Lung (tissue), 12 donors: ENCODE results near the gene LRP1B. TPM values are rescaled to one million over a fixed set of nuclear protein-coding genes. Genes with fewer than 3 reads are reported as not detected.

Source experiments
- ATAC-seq: fragments of 200-7000 bp; cut with Tn5 transposase; one replicate; pipeline ENCODE4 v1.9.1; 2020; ENCODE audit warnings: moderate number of reproducible peaks; ENCODE audit not compliant: insufficient read depth, low FRiP score
- DNase-seq, 3 donors: peaks; one replicate each; pipeline ENCODE4 v3.0.0-alpha.2; 2013 to 2017
- H3K27ac ChIP-seq, 2 donors: one replicate each; pipeline ENCODE4 v1.5.1; 2013; ENCODE audit warnings: mild to moderate bottlenecking in 2 of 2, moderate library complexity in 2 of 2, control low read depth in 1 of 2, inconsistent platforms in 1 of 2, low read depth in 1 of 2, low read length in 1 of 2
- H3K27me3 ChIP-seq, 3 donors: one replicate each; pipeline ENCODE4 v1.5.1; 2013; ENCODE audit warnings: low read length in 2 of 3; ENCODE audit not compliant: control insufficient read depth in 3 of 3, insufficient read depth in 3 of 3
- H3K36me3 ChIP-seq, 4 donors: one replicate each; pipeline ENCODE4 v1.5.1; 2013; ENCODE audit warnings: low read length in 4 of 4, mild to moderate bottlenecking in 1 of 4, moderate library complexity in 1 of 4; ENCODE audit not compliant: control insufficient read depth in 4 of 4, insufficient read depth in 4 of 4
- H3K4me1 ChIP-seq, 5 donors: one replicate each; pipeline ENCODE4 v1.5.1; 2013; ENCODE audit warnings: low read length in 5 of 5, mild to moderate bottlenecking in 2 of 5, moderate library complexity in 1 of 5; ENCODE audit not compliant: control insufficient read depth in 5 of 5, insufficient read depth in 5 of 5
- H3K4me3 ChIP-seq: one replicate; pipeline ENCODE4 v1.5.1; 2013; ENCODE audit warnings: mild to moderate bottlenecking, control low read depth, moderate library complexity
- H3K9ac ChIP-seq, 2 donors: one replicate each; pipeline ENCODE4 v1.5.1; 2013; ENCODE audit warnings: low read length in 2 of 2, control low read depth in 1 of 2; ENCODE audit not compliant: insufficient read depth in 1 of 2
- H3K9me3 ChIP-seq, 4 donors: one replicate each; pipeline ENCODE4 v1.5.1; 2013; ENCODE audit warnings: low read length in 3 of 4, mild to moderate bottlenecking in 1 of 4, moderate library complexity in 1 of 4; ENCODE audit not compliant: control insufficient read depth in 4 of 4, insufficient read depth in 3 of 4
- CTCF ChIP-seq: IDR thresholded peaks from 2 replicates; pipeline ENCODE4 v1.5.1; 2012; ENCODE audit warnings: mild to moderate bottlenecking; ENCODE audit errors: control extremely low read depth, extremely low read depth
- WGBS, 2 donors: extraction: QIAGEN DNeasy Blood & Tissue Kit; methylation state at CpG; one replicate each; pipeline ENCODE4 v1.1.7; 2013; 5-methylcytosine and 5-hydroxymethylcytosine counted together
- polyA plus RNA-seq, 2 donors: library from polyadenylated mRNA; stranded (reverse); fragments of 200-250 nt; gene quantifications; one replicate each; pipeline ENCODE4 v1.2.1, GENCODE V29; 2013
- total RNA-seq, 2 donors: library from RNA; depleted of rRNA in 1 of 2; stranded (reverse); fragments of >200 nt in 1 of 2; gene quantifications; one replicate each; pipeline ENCODE4 v1.2.1, GENCODE V29; 2014 to 2021
- donor health status: control.
- donor health status: control.
- donor health status: Bipolar disorder and iron deficiency.
- donor health status: healthy.
- donor health status: DM: yes; HTN: yes; CAD: no.

LRP1B gene
- total and polyA plus RNA-seq, 4 donors = 0.01 to 6.5 (median 0.16) TPM

GRCh38 chr2:140855471-140855870 is 1275.3 kb downstream of the LRP1B start:
- 78 to 84% methylated on average over 2 of the region's 2 CpGs for WGBS, 2 donors
- DNase-seq = no peak

GRCh38 chr2:140851258-140851981 is 1279.4 kb downstream of the LRP1B start:
- no peak for ATAC-seq
- DNase-seq = no peak
- no peak overlapping the region for H3K27ac ChIP-seq
- no peaks in the 10 kb centered on the region for H3K36me3 ChIP-seq
- H3K9me3 ChIP-seq = no peaks in the 10 kb centered on the region
- TF ChIP-seq CTCF = no peak
- H3K4me3 ChIP-seq = no peak overlapping the region
- 65 to 79% methylated on average over 4 of the region's 4 CpGs for WGBS, 2 donors
- H3K9ac ChIP-seq = no peak overlapping the region
- H3K4me1 ChIP-seq = no peaks in the 10 kb centered on the region
- no peaks in the 10 kb centered on the region for H3K27me3 ChIP-seq

More at GRCh38 chr2:140855471-140855870, 1275.3 kb downstream of the LRP1B start:
- Histone ChIP-seq H3K27me3 (no peaks in the 10 kb centered on the region), H3K27ac (no peak overlapping the region), H3K9ac (no peak overlapping the region), H3K36me3 (no peaks in the 10 kb centered on the region), H3K4me3 (no peak overlapping the region), H3K9me3 (no peaks in the 10 kb centered on the region), H3K4me1 (no peaks in the 10 kb centered on the region)
- no peak for TF ChIP-seq CTCF
- ATAC-seq = no peak

- no peaks in the 10 kb centered on the region for H3K9me3 ChIP-seq
- H3K4me1 ChIP-seq = no peaks in the 10 kb centered on the region
- DNase-seq (no peak), ATAC-seq (no peak)
- no peak overlapping the region for H3K27ac ChIP-seq
- no peak for TF ChIP-seq CTCF
- H3K4me3 ChIP-seq = no peak overlapping the region
- no peak overlapping the region for H3K9ac ChIP-seq
- 91 to 94% methylated on average over 1 of the region's 1 CpG for WGBS, 2 donors
- no peaks in the 10 kb centered on the region for H3K36me3 ChIP-seq
- H3K27me3 ChIP-seq = no peaks in the 10 kb centered on the region
Observed at GRCh38 chr2:140843186-140843585, 1287.6 kb downstream of the LRP1B start.

- Histone ChIP-seq H3K27ac (no peak overlapping the region), H3K4me1 (no peaks in the 10 kb centered on the region), H3K4me3 (no peak overlapping the region), H3K36me3 (no peaks in the 10 kb centered on the region), H3K27me3 (no peaks in the 10 kb centered on the region), H3K9me3 (no peaks in the 10 kb centered on the region), H3K9ac (no peak overlapping the region)
- WGBS, 2 donors = 69 to 75% methylated on average over 3 of the region's 3 CpGs
- ATAC-seq (no peak), DNase-seq (no peak)
- no peak for TF ChIP-seq CTCF
Observed at GRCh38 chr2:140842110-140842509, 1288.7 kb downstream of the LRP1B start.
